T-helper 2 cell treated with Interferon-gamma antibody and Interleukin-4, amounts not matched to agents 100 ng/mL and 5 ng/mL, for 36 hours (primary cell): ENCODE data around the gene DOCK1. TPM values are rescaled to one million over a fixed set of nuclear protein-coding genes. Genes with fewer than 3 reads are reported as not detected.

Experiments used
- intact Hi-C: fragments of 100-400 bp; cut with micrococcal nuclease; formaldehyde crosslinking; loops from one replicate; pipeline ENCODE4 v1.15.1; 2023
- total RNA-seq: library from RNA; stranded (reverse); gene quantifications from 2 replicates; pipeline ENCODE4 v1.2.3, GENCODE V29; 2022

DOCK1 gene
- total RNA-seq, 1 donor from 2014 or later: 0.41 TPM

GRCh38 chr10:127034034-127034633 lies 128.9 kb downstream of the DOCK1 start:
- intact Hi-C loops: no loop called here

DNA sequence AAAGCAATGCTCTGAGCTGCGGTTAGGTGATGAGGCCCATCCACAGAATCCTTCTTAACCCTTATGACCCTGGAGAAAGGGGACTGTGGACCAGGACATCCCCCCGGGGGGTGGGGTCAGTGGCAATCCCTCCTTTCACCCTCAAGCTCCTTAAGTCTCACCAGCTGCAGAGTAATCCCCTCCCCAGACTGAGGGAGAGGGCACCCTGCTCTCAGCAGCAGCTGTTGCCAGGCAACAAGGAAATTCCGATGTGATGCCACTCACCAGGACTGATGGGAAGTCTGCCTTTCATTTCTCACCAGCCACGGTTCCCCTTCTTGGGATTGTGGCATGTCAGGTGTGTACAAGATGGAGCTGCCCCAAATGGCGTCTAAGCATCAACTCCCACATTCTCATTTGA lies 129.6 kb downstream of the DOCK1 start:
- intact Hi-C loops: no loop called here

GRCh38 chr10:127035827-127036226 lies 130.6 kb downstream of the DOCK1 start:
- intact Hi-C loops: no loop called here

DNA sequence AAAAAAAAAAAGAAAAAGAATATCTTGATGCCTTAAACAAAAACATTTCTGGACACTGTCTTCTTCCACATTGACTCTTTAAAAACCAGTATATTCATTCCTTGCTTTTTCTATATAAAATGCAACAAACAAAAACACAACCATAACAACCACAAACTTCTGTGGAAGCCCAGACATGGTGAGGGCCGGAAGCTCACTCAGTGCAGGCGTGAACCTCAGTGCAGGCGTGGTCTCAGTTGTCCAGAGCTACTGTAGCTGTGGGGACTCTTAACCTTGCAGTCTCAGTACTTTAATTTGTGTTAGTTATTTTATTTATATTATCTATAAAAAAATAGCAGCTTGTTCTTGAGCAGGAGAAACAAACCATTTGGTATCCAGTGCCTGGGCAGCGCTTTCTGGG lies 131.8 kb downstream of the DOCK1 start:
- intact Hi-C loops: no loop called here

DNA sequence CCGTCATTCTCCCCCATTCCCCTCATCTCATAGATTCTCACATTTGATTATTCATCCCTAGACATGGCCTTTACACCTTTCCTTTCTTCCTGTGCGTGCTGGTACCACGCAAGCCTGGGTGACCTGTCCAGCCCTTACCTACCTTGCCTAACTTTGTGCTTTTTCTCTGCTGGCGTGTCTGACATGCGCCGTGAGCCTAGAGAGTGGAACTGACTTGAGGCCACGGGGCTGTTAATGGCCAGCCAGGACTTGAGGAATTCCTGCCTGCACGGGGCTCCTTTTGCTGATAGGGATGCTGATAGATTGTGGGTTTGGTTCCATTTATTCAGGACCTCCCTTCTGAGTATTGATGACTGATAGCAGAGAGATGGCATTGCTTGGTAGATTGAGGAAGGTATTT lies 134.2 kb downstream of the DOCK1 start:
- intact Hi-C loops: no loop called here

DNA sequence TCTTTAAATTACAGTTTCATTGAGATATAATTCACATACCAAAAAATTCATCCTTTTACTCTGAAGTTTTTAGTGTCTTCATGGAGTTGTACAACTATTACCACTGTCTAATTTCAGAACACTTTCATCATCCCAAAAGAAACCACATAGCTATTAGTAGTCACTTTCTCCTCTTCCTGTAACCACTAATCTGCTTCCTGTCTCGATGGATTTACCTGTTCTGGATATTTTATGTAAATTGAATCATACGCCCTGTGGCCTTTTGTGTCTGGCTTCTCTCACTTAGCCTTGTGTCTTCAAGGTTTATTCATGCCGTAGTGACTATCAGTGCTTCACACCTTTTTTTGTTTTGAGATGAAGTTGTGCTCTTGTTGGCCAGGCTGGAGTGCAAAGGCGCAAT lies 135.5 kb downstream of the DOCK1 start:
- intact Hi-C loops: no loop called here

DNA sequence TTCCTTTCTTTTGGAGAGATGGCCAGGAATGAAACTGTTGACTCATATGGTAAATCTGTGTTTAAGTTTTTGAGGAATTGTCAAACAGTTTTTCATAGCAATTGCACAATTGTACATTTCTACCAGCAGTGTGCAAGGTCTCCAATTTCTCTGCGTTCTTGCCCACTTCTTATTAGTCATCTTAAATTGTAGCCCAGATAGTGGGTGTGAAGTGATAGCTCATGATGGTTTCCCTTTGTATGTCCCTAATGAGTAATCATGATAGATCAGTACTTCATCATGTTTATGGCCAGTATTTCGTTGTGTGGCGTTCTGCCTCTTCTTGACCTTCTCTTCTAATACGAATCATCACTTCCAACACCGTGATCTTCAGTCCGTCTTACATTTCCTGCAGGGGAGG lies 136.3 kb downstream of the DOCK1 start:
- intact Hi-C loops: no loop called here

- intact Hi-C loops: no loop called here
Observed at GRCh38 chr10:127043301-127043700, 138.1 kb downstream of the DOCK1 start.

GRCh38 chr10:127044186-127044585 lies 139.0 kb downstream of the DOCK1 start:
- intact Hi-C loops: no loop called here

DNA sequence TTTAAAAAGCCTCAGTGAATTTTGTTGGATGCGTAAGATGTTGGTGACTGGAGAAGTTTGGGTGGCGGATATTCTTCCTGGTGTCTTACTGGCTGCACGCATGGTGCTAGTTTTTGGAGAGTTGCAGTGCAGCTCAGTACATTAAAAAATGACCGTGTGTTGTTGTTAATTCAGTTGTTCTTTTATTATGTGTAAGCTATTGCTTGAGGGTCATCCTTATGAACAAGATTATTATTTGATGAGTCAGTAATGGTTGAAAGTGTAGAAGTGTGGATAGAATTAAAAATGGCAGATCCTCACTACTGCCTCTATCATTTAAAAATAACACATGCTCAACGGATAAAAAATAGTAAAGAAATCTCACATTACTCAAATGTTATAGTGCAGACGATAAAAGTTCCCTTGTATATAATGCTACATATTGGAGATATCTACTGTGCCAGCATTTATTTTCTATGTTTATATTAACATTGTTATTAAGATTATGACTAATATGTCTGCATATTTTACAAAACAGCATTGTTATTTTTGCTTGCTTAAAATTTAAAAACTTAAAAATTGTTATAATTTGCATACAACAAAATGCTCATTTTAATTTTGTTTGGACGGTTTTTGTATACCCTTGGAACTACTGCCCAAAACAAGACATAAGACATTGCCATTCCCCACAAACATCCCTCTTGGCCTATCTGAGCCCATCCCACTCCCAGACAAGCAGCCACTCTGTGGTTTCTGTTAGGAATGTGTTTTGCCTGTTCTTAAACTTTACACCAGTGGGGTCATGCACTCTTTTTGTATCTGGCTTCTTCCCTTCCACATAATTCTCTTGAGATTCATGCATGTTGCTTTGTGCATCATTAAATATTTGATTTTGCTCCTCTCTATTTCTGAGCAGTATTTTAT lies 142.0 kb downstream of the DOCK1 start:
- intact Hi-C loops: no loop called here

DNA sequence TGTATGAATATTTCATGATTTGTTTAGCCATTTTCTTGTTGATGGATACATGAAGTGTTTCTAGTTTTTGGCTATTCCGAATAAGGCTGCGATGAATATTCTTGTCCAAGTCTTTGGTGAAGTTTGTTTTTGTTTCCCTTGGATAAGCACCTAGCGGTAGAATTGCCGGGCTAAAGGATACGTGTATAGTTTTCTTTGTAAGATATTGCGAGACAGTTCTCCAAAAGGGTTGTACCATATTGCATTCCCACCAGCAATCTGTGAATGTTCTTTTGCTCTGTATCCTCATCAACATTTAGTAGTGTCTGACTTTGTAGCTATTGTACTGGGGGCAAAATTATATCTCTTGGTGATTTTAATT lies 142.6 kb downstream of the DOCK1 start:
- intact Hi-C loops: no loop called here

GRCh38 chr10:127048630-127049029 lies 143.4 kb downstream of the DOCK1 start:
- intact Hi-C loops: no loop called here

DNA sequence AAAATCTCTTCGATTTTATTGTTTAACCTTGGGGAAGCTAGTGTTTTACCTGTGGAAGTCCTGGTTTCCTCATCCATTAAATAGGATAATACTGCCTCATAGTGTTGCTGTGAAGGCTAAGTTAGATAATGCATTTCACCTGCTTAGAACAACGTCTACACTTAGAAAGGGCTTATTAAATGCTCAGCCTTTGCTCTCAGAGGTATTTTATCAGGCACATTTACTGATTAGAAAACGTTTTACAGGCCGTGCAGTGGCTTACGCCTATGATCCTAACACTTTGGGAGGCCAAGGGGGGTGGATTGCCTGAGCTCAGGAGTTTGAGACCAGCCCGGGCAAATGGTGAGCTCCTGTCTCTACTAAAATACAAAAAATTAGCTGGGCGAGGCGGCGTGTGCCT lies 146.8 kb downstream of the DOCK1 start:
- intact Hi-C loops: no loop called here

- intact Hi-C loops: no loop called here
Observed at GRCh38 chr10:127055263-127055662, 150.0 kb downstream of the DOCK1 start.

- intact Hi-C loops: no loop called here
Observed at GRCh38 chr10:127059314-127059713, 154.1 kb downstream of the DOCK1 start.

DNA sequence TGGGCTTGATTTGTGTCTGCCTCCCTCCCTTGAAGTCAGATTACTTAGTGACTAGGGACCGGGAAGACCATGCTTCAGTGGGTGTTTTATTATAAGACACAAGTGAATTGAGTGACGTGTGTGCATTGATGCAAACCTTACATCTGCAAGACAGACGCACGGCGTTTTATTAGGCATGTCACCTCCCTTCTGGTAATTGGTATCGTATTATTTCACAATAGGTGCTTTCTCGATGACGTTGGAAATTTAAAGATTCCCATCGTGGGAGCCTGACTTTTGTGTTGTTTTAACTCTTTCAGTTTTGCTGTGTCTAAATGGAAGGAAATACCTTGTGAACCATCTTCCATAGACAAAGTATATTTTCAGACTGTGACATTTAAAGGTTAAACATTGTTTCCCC lies 158.5 kb downstream of the DOCK1 start:
- intact Hi-C loops: no loop called here

DNA sequence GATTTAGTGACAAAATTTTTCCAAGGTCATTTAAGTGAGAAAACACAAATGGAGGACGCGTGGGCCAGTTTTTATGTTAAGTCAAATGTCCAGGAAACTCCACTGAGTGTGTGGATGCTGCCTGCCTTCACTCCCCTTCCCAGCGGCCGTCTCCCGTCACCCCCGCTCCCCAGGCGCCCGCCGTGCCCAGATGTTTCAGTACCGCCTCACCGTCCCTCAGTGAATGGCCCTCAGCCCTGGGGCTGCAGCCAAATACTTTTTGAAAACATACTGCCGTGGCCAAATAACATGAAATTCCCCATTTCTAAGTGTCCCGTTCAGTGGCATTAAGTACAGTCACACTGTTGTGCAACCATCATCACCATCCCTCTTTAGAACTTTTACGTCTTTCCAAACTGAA lies 159.2 kb downstream of the DOCK1 start:
- intact Hi-C loops: no loop called here

- intact Hi-C loops: no loop called here
Observed at GRCh38 chr10:127067542-127068194, 162.4 kb downstream of the DOCK1 start.

DNA sequence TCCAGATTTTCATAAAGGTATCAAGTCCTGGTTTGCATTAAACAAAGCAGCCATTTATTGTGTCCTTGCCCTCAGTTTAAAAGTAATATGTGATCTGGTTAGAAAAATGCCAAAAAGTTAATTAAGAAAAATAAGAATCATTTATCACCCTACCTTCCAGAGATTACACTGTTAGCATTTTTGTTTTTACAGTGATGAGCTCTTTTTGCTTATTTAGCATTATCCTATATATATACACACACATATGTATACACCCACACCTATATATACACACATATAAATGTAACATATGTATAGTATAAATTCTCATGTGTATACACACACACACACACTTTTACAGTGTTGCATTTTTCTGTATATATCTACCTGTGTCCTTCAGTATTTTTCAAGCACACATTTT lies 163.3 kb downstream of the DOCK1 start:
- intact Hi-C loops: no loop called here

DNA sequence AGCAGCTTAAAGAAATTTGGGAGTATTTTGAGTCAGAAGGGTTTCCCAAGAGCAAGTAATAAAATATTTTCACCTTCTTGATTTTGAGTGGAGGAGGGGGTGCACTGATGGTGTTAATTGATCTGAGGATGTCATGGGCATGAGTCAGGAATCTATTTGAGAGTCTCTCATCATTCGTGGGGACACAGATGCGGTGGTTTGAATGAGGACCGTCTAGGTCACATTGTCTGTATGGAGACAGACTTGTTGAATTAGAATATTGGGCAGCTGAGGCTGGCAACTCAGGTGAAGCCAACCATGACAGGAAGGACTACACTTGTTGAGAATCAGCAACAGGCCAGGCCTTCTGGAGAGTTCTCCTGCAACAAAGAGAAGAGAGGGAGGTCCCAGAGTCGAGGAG lies 164.2 kb downstream of the DOCK1 start:
- intact Hi-C loops: no loop called here

DNA sequence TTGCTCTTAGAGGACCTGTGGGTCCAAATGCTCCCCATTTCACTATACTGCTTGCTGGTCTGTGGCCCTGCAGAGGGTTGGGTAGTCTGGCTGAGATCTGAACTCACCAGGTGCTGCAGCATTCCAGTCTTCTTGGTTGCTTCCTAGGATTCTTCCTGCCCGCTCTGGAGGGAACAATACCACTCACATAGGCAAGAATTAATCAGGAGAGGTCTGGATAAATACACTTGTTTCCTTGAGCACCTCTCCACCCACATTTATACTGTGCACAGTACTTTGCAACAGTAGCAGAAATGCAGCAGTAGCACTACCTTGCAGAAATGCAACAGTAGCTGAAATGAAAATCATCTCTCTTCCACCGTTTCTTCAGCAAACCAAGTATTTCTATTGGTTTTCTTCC lies 165.9 kb downstream of the DOCK1 start:
- intact Hi-C loops: no loop called here

DNA sequence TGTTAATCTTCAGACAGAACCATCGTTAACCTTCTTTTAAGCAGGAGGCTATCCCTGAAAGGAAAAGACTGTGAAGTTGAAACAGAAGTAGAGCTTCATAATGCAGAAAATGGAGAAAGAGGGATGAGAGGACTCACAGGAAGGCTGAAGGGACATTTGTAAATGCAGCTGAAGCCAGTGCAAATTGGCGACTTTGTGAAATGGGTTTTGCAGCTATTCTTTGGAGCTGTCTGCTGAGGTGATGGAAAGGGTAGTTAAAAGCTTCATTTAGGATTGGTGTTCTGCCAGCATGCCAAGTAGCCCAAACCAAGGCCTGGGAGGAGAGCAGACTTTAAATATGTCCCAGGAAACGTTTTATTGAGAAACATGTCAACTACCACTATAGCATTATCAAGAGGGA lies 168.4 kb downstream of the DOCK1 start:
- intact Hi-C loops: no loop called here

DNA sequence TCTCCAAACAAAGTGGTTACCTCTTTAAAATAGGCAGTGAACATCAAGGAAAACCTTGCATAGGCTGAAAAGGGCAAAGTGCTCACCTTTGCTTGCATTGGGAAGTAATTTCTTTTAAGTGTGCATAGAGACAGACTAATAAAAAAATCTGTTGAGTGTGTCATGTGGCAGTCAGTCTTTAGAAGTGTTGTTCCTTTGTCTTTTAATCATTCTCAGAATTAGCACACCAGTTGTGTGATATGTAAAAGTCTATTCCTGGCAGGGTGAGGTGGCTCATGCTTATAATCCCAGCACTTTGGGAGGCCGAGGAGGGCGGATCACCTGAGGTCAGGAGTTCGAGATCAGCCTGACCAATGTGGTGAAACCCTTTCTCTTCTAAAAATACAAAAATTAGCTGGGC lies 174.2 kb downstream of the DOCK1 start:
- intact Hi-C loops: no loop called here
